GM19467 (cell line): Measurements from ENCODE around the gene KRTAP4-7.
"Not testable (repeated sequence)": the region's sequence is repeated elsewhere in the genome, so short reads cannot be mapped to it uniquely, and the experiment has no call there.

Experiments
- ATAC-seq: cut with Tn5 transposase; IDR thresholded peaks from one replicate; pipeline ENCODE4 v1.9.1; 2021; ENCODE audit warnings: mild to moderate bottlenecking, moderate library complexity; ENCODE audit not compliant: unreplicated experiment

Gene KRTAP4-7

GRCh38 chr17:41084100-41084856, at the start of gene KRTAP4-7:
Gene KRTAP4-7 (plus strand): TSS chr17:41084150. CDS start chr17:41084207, 57 bp downstream.
- not testable (repeated sequence) for ATAC-seq

- ATAC-seq: not testable (repeated sequence)
Observed at GRCh38 chr17:41034346-41034935, 49.5 kb upstream of the KRTAP4-7 start, which contains the start of gene KRTAP1-3. Gene KRTAP1-3 (minus strand): TSS chr17:41034874. CDS start chr17:41034821, 53 bp downstream.

DNA sequence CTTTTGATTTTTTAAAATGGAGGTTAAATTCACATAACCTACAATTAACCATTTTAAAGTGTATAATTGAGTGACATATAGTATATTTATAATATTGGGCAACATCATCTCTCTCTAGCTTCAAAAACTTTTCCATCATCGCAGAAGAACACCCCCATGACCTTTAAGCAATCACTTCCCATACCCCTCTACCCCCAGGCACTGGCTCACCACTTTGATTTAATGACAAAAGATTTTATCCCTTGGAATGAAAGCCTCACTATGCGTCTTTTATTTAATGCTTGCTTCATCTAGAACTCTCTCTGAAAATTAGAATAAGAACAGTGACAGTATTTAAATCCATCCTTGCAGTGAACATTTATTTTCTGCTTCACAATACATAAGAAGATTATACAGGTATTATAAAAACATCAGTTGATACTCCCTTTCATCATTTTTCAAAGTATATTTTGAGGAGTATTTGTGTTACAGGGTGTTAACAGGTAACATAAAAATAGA, 46.0 kb upstream of the KRTAP4-7 start:
- no peak for ATAC-seq

DNA sequence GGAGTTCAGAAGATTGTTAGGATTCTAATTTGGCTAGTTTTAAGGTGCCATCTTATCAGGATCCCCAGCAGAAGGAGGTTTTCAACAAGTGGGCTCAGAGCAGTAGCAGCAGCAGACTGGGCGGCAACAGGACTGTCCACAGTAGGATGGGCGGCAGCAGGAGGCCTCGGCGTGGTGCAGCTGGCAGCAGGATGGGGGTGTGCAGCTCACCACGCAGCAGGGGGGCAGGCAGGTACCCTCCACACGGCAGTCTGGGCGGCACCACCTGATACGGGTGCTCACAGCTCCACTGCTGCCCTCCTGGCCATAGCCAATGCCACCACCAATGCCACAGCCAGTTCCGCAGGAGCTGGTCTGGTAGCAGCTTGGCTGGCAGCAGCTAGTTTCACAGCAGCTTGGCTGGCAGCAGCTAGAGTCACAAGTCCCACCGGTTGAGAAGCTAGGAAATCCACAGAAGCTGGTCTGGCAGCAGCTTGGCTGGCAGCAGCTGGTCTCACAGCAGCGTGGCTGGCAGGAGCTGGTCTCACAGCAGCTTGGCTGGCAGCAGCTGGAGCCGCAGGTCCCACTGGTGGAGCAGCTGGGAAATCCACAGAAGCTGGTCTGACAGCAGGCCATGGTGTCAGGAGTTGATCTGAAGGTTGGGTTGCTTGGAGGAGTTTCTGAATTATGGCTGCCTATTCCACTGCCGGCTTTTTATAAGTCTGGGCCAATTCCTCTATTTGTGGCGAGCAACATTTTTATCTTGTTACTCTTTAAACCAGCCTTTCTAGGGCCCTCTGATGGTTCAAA, 43.0 kb upstream of the KRTAP4-7 start, which contains the start of gene KRTAP1-1:
Gene KRTAP1-1, minus strand, starts transcription at position 668 of the 789 bp plus-strand sequence. Its CDS starts 53 bp downstream, at position 615.
- ATAC-seq: not testable (repeated sequence)

DNA sequence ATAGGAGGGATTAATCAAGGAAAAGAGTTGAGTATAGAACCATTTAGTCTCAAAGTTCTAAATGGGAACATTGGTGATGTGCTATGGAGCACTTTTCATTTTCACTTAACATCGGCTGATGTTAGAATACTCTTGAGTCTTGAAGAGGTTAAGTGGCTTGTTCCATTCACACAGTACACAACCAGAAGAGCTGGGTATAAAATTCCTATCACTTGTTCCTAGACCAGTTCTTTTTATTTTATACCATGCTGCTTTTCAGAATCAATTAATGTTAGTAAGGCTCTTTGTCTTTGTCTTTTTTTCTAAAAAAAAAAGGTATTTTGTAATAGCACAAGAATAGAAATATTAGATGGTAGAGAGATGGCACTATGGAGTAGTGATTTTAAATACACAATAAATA, 41.0 kb upstream of the KRTAP4-7 start:
- no peak for ATAC-seq

GRCh38 chr17:41046735-41047465, 37.0 kb upstream of the KRTAP4-7 start, which contains the start of gene KRTAP2-1:
Gene KRTAP2-1 (minus strand): TSS chr17:41047316. CDS start chr17:41047267, 49 bp downstream.
- ATAC-seq: not testable (repeated sequence)

GRCh38 chr17:41048441-41048840, 35.5 kb upstream of the KRTAP4-7 start:
- no peak for ATAC-seq

DNA sequence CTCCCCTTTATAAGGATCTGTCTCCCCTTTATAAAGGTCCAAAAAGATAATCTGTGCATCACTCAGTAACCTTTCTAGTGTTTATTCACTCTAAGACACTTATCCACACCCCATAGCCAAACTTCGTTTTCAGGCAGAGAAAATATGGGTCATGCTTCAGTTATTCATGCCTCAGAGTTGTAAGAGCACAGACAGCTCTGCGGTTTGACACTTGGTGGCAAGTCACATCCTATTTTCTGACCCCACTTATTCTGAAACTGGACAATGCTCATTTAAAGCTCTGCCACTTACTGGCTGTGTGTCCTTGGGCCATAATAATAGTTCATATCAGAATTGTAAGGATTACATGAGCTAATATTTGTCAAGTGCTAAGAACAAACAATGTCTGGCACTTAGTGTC, 34.8 kb upstream of the KRTAP4-7 start:
- no peak for ATAC-seq

- ATAC-seq: no peak
Observed at GRCh38 chr17:41052566-41052965, 31.4 kb upstream of the KRTAP4-7 start.

DNA sequence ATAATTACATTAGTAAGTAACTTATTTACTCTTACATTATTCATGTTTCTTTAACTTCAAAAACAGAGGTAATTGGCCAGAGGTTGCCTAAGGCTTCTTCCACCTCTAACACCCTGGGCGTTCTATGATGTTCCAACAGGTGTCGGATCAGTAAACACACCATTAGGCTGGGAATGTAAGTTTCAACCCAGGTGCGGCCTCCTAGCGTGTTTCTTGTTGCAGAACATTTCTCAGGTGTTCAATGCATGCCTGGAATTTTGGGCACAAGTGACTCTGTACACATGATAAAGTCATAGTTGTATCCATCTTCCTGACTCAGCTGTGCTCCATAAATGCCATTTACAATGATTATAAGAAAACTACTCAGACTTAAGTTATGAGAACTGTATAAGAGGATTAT, 29.9 kb upstream of the KRTAP4-7 start:
- no peak for ATAC-seq

DNA sequence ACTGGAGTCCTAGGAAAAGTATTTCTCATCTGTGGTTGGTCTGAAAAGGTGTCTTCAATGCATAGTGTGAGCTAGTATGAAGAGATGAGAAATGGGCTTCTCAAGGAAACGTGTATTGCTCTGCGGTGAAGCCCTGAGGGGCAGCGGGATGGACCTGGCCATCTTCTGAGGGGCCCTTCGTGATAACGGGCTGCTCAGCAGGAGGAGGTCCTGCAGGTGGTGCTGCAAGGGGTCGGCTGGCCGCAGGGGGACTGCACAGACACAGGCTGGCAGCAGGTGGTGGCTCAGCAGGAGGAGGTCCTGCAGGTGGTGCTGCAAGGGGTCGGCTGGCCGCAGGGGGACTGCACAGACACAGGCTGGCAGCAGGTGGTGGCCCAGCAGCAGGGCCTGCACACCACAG, 29.4 kb upstream of the KRTAP4-7 start:
- ATAC-seq: not testable (repeated sequence)

DNA sequence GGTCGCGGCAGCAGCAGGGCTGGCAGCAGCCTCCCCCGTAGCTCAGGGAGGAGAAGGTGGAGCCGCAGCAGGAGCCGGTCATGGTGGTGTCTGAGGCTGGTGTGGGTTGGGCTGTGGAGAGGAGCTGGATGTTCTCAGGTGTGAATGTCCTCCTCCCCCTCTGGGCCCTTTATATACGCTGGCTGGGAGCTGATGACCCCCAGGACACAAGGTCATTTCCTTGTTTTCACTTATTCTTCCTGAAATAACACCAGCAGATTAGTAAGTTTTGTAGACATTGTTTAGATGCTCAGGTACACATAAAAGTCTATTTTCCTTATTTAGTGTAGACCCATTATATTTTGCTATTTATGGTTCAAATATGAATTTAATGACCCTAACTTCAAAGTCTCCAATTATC, 28.8 kb upstream of the KRTAP4-7 start, which contains the start of gene KRTAP2-2:
Gene KRTAP2-2, minus strand, starts transcription at position 101 of the 400 bp plus-strand sequence. Its CDS starts 19 bp downstream, at position 82.
- ATAC-seq: not testable (repeated sequence)

- ATAC-seq: no peak
Observed at GRCh38 chr17:41057547-41057946, 26.4 kb upstream of the KRTAP4-7 start.

DNA sequence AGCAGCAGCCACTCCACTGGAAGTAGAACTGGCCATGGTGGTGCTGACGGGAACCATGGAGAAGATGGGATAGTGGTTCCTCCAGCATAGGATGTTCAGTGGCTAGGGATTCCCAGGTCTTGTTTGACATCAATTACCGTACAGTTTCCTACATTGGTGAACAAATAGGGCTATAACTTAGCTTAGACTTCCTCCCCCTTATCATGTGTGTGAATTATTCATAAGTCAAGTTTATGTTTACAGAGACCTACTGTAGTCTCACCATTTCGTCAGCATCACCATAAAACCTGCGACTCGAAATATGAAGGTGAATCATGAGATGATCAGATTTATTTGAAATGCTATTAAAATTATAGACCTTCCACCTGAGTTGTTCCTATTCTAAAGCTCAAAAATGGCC, 25.2 kb upstream of the KRTAP4-7 start:
- ATAC-seq: no peak

DNA sequence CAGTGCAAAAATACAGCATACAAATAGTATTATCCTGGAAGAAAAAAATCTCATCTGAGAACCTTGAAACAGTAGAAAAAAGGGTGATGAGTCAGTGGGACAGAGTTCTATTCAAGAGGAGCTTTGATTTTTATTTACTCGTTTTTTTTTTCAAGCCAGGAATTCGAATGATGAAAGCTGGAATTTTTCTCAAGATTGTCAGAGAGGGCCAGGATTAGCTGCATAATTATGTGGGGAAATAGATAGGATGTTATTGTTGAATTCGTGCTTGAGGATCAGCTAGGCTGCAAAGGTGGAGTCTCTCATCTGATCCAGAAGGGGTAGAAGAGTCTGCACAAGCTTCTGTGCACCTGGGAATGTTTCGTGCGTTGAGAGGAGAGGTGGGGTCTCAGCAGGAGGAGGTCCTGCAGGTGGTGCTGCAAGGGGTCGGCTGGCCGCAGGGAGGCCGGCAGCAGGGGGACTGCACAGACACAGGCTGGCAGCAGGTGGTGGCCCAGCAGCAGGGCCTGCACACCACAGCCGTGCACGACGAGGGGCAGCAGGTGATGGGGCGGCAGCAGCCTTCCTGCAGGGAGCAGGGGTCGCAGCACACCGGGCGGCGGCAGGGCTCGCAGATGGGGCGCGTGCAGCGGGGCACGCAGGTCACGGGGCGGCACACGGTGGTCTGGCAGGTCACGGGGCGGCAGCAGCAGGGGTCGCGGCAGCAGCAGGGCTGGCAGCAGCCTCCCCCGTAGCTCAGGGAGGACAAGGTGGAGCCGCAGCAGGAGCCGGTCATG, 24.5 kb upstream of the KRTAP4-7 start:
- ATAC-seq: not testable (repeated sequence)

DNA sequence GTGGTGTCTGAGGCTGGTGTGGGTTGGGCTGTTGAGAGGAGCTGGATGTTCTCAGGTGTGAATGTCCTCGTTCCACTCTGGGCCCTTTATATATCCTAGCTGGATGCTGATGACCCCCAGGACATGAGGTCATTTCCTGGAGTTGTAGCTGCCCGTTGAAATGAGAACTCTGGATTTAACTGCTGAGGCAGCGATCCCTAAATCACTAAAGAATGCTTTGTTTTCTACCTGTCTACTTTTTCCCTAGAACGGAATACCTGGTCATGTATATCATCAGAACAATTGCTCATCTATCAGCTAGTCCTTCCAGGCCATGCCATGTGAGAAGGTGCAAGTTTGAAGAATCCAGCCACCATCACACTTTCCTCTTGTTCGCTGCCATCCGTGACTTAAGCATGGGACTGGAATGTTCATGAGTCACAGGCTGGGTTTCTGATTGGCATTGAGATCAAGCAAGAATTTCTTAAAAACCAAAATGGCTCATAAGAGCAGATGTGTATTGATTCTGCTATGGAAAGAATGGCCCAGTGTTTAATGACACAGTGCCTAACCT, 23.8 kb upstream of the KRTAP4-7 start, which contains the start of gene KRTAP2-3:
Gene KRTAP2-3, minus strand, starts transcription at position 63 of the 553 bp plus-strand sequence. CDS start 64 bp downstream, outside the sequence.
- no peak for ATAC-seq

DNA sequence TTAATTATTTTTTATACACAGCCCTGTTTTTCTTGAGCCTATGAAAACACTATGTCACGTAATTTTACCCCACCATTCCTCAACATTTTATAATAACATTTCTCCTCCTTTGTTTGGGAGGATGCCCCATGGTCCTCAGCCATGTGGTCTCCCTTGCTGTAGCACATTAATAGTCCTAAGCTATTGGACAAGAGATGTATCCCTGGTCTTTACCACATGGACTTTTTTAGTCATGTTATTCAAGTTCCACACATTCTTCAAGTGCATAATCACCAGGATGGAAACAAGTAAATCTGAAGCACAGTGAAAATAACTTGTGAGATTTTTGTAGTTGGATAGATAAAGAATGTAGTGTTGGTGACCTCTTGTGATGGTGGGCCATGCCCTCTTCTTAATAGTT, 22.0 kb upstream of the KRTAP4-7 start:
- ATAC-seq: no peak

DNA sequence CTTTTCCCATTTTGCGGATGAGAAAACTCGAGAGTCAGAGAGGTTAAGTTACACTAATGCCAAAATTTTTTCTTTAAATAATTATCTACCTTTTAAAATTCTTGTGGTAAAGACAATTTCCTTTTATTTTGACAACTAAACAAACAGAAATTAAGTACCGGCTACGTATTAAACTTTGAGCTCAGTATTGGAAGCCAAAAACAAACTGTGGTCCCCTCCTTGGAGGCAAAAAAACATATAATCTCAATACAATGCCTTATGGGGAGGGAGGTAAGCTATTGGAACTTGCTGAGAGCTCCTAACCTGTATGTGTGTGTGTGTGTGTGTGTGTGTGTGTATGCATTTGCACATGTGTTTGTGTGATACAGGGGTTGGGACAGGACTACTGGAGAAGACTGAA, 20.5 kb upstream of the KRTAP4-7 start:
- no peak for ATAC-seq

DNA sequence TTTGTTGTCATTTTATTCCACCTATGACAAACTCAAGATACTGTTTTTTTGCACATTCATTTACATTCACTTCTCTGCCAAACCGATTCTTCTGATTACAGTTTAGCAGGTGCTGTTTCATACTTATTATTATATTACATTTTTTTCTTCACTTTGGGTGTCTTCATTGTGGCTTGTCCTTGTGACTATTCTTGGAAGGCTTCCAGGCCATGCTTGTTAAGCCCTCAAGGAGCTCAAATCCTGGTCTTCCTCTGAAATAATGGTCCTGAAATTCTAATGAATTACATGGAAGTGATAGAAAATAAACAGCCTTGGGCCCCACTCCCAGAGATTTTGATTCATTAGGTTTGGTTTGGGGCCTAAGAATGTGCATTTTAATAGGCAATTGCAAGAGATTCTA, 19.6 kb upstream of the KRTAP4-7 start:
- no peak for ATAC-seq
